Activated CD4-positive, alpha-beta T cell treated with anti-CD3 and anti-CD28 coated beads for 36 hours (primary cell): Measurements from ENCODE around the gene CYP19A1. TPM values are rescaled to one million over a fixed set of nuclear protein-coding genes. Genes with fewer than 3 reads are reported as not detected.

ENCODE experiments used
- microRNA-seq: library from miRNA; unstranded; fragments of <30 nt; microRNA quantifications from one replicate; pipeline ENCODE4 v1.2.0, GENCODE V29; 2021; ENCODE audit warnings: borderline replicate concordance
- total RNA-seq, 2 experiments: library from RNA; stranded (reverse); gene quantifications; one replicate each; pipeline ENCODE4 v1.2.3, GENCODE V29; 2021

Gene CYP19A1
- total RNA-seq, 2 experiments from 2014 or later = not detected

Small RNA genes lying within 50 kb of the gene (microRNA-seq; reads per million reads assigned to microRNA genes)
- gene MIR4713 = not detected
- not detected for gene MIR7973-1
- not detected for gene MIR7973-2

Other genes starting within 250 kb of the CYP19A1 start
- not detected for gene TNFAIP8L3, start 243.7 kb downstream of the CYP19A1 start, total RNA-seq
- not detected for gene GLDN, start 3.1 kb upstream of the CYP19A1 start, total RNA-seq